ENCODE measurements around the gene ARAP1. TPM values are rescaled to one million over a fixed set of nuclear protein-coding genes. Genes with fewer than 3 reads are reported as not detected.

ARAP1 gene
- total RNA-seq, 1 donor from 2014 or later = 55.1 TPM

DNA sequence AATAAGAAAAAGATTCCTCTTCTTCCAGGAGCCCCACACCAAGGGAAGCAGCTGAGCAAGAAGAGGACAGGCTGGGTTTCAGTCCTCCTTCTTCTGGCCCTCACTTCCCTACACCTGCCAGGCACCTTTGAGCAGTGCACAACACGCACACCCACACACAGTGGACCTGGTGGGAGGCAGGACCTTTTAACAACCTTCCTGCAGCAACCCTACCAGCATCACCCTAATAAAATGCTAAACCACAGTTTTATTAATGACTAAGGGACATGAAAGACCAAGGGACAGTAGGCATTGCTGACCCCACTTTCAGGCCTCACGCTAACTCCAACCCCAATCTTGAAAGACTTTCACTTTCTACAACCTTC is 12.2 kb downstream of the ARAP1 start:
- H3K27ac Mint-ChIP-seq (ENCODE audit: unreplicated experiment) = no peak overlapping the region
- no peaks in the 10 kb centered on the region for H3K9me3 Mint-ChIP-seq (ENCODE audit: unreplicated experiment)
- H3K36me3 Mint-ChIP-seq (ENCODE audit: low read depth, unreplicated experiment) = peaks cover 9% of the 10 kb centered on the region
- H3K4me3 Mint-ChIP-seq (ENCODE audit: unreplicated experiment) = no peak overlapping the region
- H3K27me3 Mint-ChIP-seq (ENCODE audit: unreplicated experiment) = peaks cover 6% of the 10 kb centered on the region
- TF ChIP-seq, protein P1, sequence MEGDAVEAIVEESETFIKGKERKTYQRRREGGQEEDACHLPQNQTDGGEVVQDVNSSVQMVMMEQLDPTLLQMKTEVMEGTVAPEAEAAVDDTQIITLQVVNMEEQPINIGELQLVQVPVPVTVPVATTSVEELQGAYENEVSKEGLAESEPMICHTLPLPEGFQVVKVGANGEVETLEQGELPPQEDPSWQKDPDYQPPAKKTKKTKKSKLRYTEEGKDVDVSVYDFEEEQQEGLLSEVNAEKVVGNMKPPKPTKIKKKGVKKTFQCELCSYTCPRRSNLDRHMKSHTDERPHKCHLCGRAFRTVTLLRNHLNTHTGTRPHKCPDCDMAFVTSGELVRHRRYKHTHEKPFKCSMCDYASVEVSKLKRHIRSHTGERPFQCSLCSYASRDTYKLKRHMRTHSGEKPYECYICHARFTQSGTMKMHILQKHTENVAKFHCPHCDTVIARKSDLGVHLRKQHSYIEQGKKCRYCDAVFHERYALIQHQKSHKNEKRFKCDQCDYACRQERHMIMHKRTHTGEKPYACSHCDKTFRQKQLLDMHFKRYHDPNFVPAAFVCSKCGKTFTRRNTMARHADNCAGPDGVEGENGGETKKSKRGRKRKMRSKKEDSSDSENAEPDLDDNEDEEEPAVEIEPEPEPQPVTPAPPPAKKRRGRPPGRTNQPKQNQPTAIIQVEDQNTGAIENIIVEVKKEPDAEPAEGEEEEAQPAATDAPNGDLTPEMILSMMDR (IDR thresholded peaks at IDR 0.05; ENCODE audit: unreplicated experiment) = no peak
- peaks cover 49% of the 10 kb centered on the region for H3K4me1 Mint-ChIP-seq (ENCODE audit: unreplicated experiment)
- no peak for DNase-seq (ENCODE audit: low spot score)

DNA sequence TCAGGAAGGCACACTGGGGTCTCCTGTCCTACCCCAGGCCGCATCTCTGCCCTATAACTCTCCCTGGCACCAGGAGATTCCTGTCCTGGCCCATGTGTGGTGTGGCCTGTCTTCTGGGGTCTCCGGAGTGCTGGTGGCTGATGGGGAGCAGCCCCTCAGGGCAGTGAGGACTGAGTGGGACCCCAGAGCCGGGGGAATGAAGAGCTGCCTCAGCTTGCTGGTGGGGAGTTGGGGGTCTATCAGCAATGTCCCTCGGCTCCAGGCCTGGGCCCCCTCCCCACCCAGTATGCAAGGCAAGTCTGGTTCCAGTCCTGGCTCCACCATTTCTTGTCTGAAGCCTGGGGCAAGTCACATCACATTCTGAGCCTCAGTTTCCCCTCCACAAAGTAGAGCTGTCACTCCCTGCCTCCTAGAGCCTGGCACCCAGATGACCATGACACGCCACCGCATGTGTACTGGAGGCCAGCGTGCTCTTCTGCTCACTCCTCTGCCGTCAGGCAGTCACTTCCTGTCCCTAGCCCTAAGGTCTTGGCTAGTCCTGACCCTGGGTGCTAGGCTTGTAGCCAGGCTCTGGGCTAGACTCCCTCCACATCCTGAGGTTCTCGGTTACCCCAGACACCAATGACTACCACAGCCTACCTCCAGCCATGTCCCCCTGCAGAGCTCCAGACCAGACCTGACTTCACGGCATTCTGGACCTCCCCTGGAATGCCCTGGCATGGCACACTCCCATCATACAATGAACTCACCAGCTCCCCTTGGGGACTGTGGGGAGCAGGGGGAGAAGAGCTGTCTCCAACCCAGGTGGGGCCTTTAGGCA is 12.8 kb downstream of the ARAP1 start:
- Mint-ChIP-seq H3K36me3 (ENCODE audit: low read depth, unreplicated experiment) (peaks cover 9% of the 10 kb centered on the region), H3K9me3 (ENCODE audit: unreplicated experiment) (no peaks in the 10 kb centered on the region), H3K4me3 (ENCODE audit: unreplicated experiment) (no peak overlapping the region), H3K4me1 (ENCODE audit: unreplicated experiment) (peaks cover 49% of the 10 kb centered on the region), H3K27ac (ENCODE audit: unreplicated experiment) (no peak overlapping the region), H3K27me3 (ENCODE audit: unreplicated experiment) (peaks cover 6% of the 10 kb centered on the region)
- TF ChIP-seq, protein P1 (IDR thresholded peaks at IDR 0.05; ENCODE audit: unreplicated experiment) = no peak
- DNase-seq (ENCODE audit: low spot score) = no peak

DNA sequence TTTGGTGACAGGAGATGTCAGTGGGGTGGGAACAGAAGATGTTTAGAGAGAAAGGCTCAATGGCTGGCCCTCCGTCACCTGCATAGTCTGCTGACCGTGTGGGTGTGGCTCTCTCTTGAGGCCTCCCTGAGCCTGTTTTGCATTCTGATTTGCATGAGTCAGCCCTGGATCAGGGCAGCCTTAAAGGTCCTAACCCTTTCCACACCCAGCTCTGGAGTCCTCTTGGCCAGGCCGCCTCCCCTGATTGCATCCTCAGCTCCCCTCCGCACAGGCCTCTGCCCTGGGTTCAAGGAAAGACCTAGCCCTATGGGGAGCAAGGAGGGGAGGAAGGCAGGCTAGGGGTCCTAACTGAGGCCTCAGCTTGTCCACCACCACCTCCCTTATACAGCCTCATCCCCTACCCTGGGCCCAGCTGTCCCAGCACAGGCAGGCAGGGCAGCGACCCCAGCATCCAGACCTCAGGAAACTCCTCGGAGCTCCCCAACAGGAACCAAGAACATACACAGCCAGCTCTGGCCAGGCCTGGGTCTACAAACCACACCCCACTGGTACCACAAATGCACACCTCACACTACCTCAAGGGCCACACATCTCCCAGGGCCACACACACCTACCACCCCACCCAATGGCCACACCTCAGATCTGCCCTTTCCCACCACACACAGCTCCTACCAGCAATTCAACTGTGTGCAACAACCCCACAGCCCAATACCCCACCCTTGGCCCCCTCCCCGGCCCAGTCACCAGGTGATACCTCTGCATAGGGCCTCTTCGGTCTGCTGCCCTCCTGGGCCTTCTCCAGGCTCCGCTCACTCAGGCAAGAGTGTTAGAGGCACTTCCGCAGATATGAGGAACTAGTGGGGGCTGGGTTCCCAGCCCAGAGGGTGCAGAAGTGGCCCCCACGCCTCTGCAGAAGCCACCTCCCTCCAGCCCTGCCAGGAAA is 13.7 kb downstream of the ARAP1 start:
- TF ChIP-seq, protein P1 (IDR thresholded peaks at IDR 0.05; ENCODE audit: unreplicated experiment) = no peak
- no peak overlapping the region for H3K4me3 Mint-ChIP-seq (ENCODE audit: unreplicated experiment)
- no peaks in the 10 kb centered on the region for H3K9me3 Mint-ChIP-seq (ENCODE audit: unreplicated experiment)
- peaks cover 46% of the 10 kb centered on the region for H3K4me1 Mint-ChIP-seq (ENCODE audit: unreplicated experiment)
- peaks cover 9% of the 10 kb centered on the region for H3K36me3 Mint-ChIP-seq (ENCODE audit: low read depth, unreplicated experiment)
- H3K27me3 Mint-ChIP-seq (ENCODE audit: unreplicated experiment) = peaks cover 3% of the 10 kb centered on the region
- no peak for DNase-seq (ENCODE audit: low spot score)
- H3K27ac Mint-ChIP-seq (ENCODE audit: unreplicated experiment) = no peak overlapping the region

DNA sequence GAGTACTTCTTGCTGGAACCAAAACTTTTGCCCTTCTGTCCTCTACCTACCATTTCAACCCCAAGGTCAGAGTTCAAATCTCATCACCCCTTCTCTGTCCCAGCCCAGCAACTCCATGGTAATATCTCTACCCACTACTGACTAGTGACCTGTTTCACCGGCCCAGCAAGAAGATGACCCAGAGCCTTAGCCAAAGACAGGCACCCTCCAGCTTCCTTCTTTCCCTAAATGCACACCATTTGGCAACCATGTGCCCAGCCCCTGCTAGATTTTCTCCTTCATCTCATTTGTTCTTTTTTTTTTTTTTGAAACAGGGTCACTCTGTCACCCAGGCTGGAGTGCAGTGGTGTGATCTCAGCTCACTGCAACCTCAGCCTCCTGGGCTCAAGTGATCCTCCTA is 14.9 kb downstream of the ARAP1 start:
- TF ChIP-seq, protein P1 (IDR thresholded peaks at IDR 0.05; ENCODE audit: unreplicated experiment) = no peak
- H3K9me3 Mint-ChIP-seq (ENCODE audit: unreplicated experiment) = no peaks in the 10 kb centered on the region
- H3K27me3 Mint-ChIP-seq (ENCODE audit: unreplicated experiment) = peaks cover 3% of the 10 kb centered on the region
- H3K36me3 Mint-ChIP-seq (ENCODE audit: low read depth, unreplicated experiment) = peaks cover 8% of the 10 kb centered on the region
- peaks cover 49% of the 10 kb centered on the region for H3K4me1 Mint-ChIP-seq (ENCODE audit: unreplicated experiment)
- peak overlapping the region; percentile 70 for H3K27ac Mint-ChIP-seq (ENCODE audit: unreplicated experiment)
- no peak for DNase-seq (ENCODE audit: low spot score)
- H3K4me3 Mint-ChIP-seq (ENCODE audit: unreplicated experiment) = peak overlapping the region; percentile 5
